Smooth muscle cell (in vitro differentiated cells): Measurements from ENCODE around the gene CACNA1S. TPM values are rescaled to one million over a fixed set of nuclear protein-coding genes. Genes with fewer than 3 reads are reported as not detected.

Experiments
- DNase-seq: peaks from one replicate; lab custom pipeline; 2025; ENCODE audit not compliant: unreplicated experiment; lab: John Stamatoyannopoulos, UW
- H2AFZ ChIP-seq: fragments of 200-600 bp; sonication (generic); 2 replicates; pipeline ENCODE4 v1.6.0; 2016; ENCODE audit warnings: antibody characterized with exemption, low read depth, mild to moderate bottlenecking
- H3F3A ChIP-seq: fragments of 200-600 bp; sonication (generic); 2 replicates; pipeline ENCODE4 v1.6.0; 2017; ENCODE audit warnings: antibody characterized with exemption, low read depth
- H3K27ac ChIP-seq: fragments of 200-600 bp; sonication (generic); 2 replicates; pipeline ENCODE4 v1.5.1; 2016; ENCODE audit warnings: low read depth, mild to moderate bottlenecking
- H3K27me3 ChIP-seq: fragments of 200-600 bp; sonication (generic); 2 replicates; pipeline ENCODE4 v1.6.1; 2016; ENCODE audit warnings: low read depth, mild to moderate bottlenecking
- H3K36me3 ChIP-seq: fragments of 200-600 bp; sonication (generic); 2 replicates; pipeline ENCODE4 v1.5.1; 2016; ENCODE audit warnings: low read depth
- H3K4me1 ChIP-seq: fragments of 200-600 bp; sonication (generic); 2 replicates; pipeline ENCODE4 v1.5.1; 2016; ENCODE audit warnings: low read depth
- H3K4me2 ChIP-seq: fragments of 200-600 bp; sonication (generic); 2 replicates; pipeline ENCODE4 v1.6.0; 2016; ENCODE audit warnings: mild to moderate bottlenecking
- H3K4me3 ChIP-seq: fragments of 200-600 bp; sonication (generic); 2 replicates; pipeline ENCODE4 v1.5.1; 2016; ENCODE audit warnings: mild to moderate bottlenecking
- H3K79me2 ChIP-seq: fragments of 200-600 bp; sonication (generic); 2 replicates; pipeline ENCODE4 v1.6.0; 2016; ENCODE audit warnings: low read depth, mild to moderate bottlenecking
- H3K9ac ChIP-seq: fragments of 200-600 bp; sonication (generic); 2 replicates; pipeline ENCODE4 v1.6.0; 2016; ENCODE audit warnings: low read depth
- H3K9me3 ChIP-seq: fragments of 200-600 bp; sonication (generic); replicated peaks from 2 replicates; pipeline ENCODE4 v1.5.1; 2016; ENCODE audit warnings: low read depth
- H4K20me1 ChIP-seq: fragments of 200-600 bp; sonication (generic); 2 replicates; pipeline ENCODE4 v1.6.0; 2016; ENCODE audit warnings: low read depth
- CTCF ChIP-seq: fragments of 200-600 bp; sonication (generic); IDR thresholded peaks from 2 replicates; pipeline ENCODE4 v1.5.1; 2017; ENCODE audit warnings: borderline replicate concordance, mild to moderate bottlenecking, antibody characterized with exemption; ENCODE audit not compliant: insufficient read depth, poor library complexity, severe bottlenecking
- WGBS: methylation state at CpG from one replicate; pipeline ENCODE4 v1.1.7; 2016; ENCODE audit warnings: low lambda C conversion rate; 5-methylcytosine and 5-hydroxymethylcytosine counted together
- polyA plus RNA-seq: library from polyadenylated mRNA; unstranded; fragments of >200 nt; fragmentation: Nextera tagmentation; extraction: Ambion mirVana; gene quantifications from 2 replicates; pipeline ENCODE4 v1.2.1, GENCODE V29; 2016
- total RNA-seq: library from RNA; depleted of rRNA; stranded (reverse); fragments of >200 nt; gene quantifications from 2 replicates; pipeline ENCODE4 v1.2.3, GENCODE V29; 2014

Gene CACNA1S
- total and polyA plus RNA-seq, 2 experiments from 2014 or later: not detected

GRCh38 chr1:201149400-201149799 is 37.2 kb upstream of the CACNA1S start:
- no peaks in the 10 kb centered on the region for H3F3A ChIP-seq
- H3K27ac ChIP-seq: no peak overlapping the region
- H2AFZ ChIP-seq: no peak overlapping the region
- peak; percentile 25 for TF ChIP-seq CTCF
- H3K9ac ChIP-seq: no peak overlapping the region
- H4K20me1 ChIP-seq: peaks cover 43% of the 10 kb centered on the region
- no peaks in the 10 kb centered on the region for H3K9me3 ChIP-seq
- peaks cover 23% of the 10 kb centered on the region for H3K79me2 ChIP-seq
- H3K4me1 ChIP-seq: peaks cover 8% of the 10 kb centered on the region
- H3K4me3 ChIP-seq: no peak overlapping the region
- H3K36me3 ChIP-seq: peaks cover 24% of the 10 kb centered on the region
- DNase-seq: no peak
- H3K4me2 ChIP-seq: no peak overlapping the region
- no peaks in the 10 kb centered on the region for H3K27me3 ChIP-seq
- 89% methylated on average over 4 of the region's 4 CpGs for WGBS

- no peak for TF ChIP-seq CTCF
- Histone ChIP-seq H3K4me2 (no peak overlapping the region), H3K27me3 (no peaks in the 10 kb centered on the region), H3K4me1 (no peaks in the 10 kb centered on the region), H3F3A (no peaks in the 10 kb centered on the region), H3K4me3 (no peak overlapping the region), H3K79me2 (peaks cover 6% of the 10 kb centered on the region), H3K9me3 (no peaks in the 10 kb centered on the region), H3K9ac (no peak overlapping the region), H3K27ac (no peak overlapping the region), H4K20me1 (peaks cover 43% of the 10 kb centered on the region), H3K36me3 (peaks cover 24% of the 10 kb centered on the region), H2AFZ (no peak overlapping the region)
- 92% methylated on average over 13 of the region's 13 CpGs for WGBS
- no peak for DNase-seq
These were observed 35.3 kb upstream of the CACNA1S start for GRCh38 chr1:201147396-201148015.

GRCh38 chr1:201146626-201147390 is 34.6 kb upstream of the CACNA1S start:
- no peak overlapping the region for H3K4me3 ChIP-seq
- H3K9ac ChIP-seq: no peak overlapping the region
- peaks cover 24% of the 10 kb centered on the region for H3K36me3 ChIP-seq
- no peak overlapping the region for H3K4me2 ChIP-seq
- peaks cover 4% of the 10 kb centered on the region for H3K79me2 ChIP-seq
- H2AFZ ChIP-seq: no peak overlapping the region
- H3K4me1 ChIP-seq: no peaks in the 10 kb centered on the region
- H3F3A ChIP-seq: no peaks in the 10 kb centered on the region
- H3K27ac ChIP-seq: no peak overlapping the region
- H3K27me3 ChIP-seq: no peaks in the 10 kb centered on the region
- no peak for DNase-seq
- H4K20me1 ChIP-seq: peaks cover 44% of the 10 kb centered on the region
- TF ChIP-seq CTCF: no peak
- H3K9me3 ChIP-seq: no peaks in the 10 kb centered on the region
- WGBS: 95% methylated on average over 17 of the region's 17 CpGs
